22Rv1 (cell line): ENCODE data around the gene C4A.

Experiments
- ZFX ChIP-seq: fragments of 450-650 bp; IDR thresholded peaks from 2 replicates; pipeline ENCODE4 v1.6.1; 2017; ENCODE audit warnings: antibody characterized with exemption, borderline replicate concordance
- TF ChIP-seq, protein P1 (sequence below): fragments of 450-650 bp; IDR thresholded peaks from 2 replicates; pipeline ENCODE4 v1.5.1; 2017; ENCODE audit warnings: mild to moderate bottlenecking

DNA sequence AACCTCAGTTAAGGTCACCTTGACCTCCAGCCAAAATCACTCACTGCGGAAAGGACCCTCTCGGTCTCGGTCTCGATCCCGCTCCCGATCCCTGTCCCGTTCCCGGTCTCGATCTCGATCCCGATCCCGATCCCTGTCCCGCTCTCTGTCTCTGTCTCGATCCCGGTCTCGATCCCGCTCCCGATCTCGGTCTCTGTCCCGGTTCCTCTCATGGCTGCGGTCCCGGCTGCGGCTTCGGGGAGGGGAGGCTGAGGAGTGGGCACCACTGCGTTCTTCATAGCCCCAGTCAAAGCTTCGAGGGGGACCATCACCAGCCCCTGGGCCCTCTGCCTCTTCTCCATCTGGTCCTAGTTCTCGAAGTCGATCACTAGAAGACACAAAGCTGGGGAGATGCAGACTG, 27.3 kb upstream of the C4A start:
- TF ChIP-seq, protein P1, sequence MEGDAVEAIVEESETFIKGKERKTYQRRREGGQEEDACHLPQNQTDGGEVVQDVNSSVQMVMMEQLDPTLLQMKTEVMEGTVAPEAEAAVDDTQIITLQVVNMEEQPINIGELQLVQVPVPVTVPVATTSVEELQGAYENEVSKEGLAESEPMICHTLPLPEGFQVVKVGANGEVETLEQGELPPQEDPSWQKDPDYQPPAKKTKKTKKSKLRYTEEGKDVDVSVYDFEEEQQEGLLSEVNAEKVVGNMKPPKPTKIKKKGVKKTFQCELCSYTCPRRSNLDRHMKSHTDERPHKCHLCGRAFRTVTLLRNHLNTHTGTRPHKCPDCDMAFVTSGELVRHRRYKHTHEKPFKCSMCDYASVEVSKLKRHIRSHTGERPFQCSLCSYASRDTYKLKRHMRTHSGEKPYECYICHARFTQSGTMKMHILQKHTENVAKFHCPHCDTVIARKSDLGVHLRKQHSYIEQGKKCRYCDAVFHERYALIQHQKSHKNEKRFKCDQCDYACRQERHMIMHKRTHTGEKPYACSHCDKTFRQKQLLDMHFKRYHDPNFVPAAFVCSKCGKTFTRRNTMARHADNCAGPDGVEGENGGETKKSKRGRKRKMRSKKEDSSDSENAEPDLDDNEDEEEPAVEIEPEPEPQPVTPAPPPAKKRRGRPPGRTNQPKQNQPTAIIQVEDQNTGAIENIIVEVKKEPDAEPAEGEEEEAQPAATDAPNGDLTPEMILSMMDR, result no peak
- TF ChIP-seq ZFX, result no peak
